Stimulated activated CD8-positive, alpha-beta memory T cell treated with anti-CD3 and anti-CD28 coated beads, Interleukin-4, amount 100 ng/mL, for 24 hours (primary cell): Measurements from ENCODE around the gene ZNRF1.
"Not testable (repeated sequence)": the region's sequence is repeated elsewhere in the genome, so short reads cannot be mapped to it uniquely, and the experiment has no call there.

Experiments used
- DNase-seq: peaks from one replicate; pipeline ENCODE4 v3.0.0-alpha.2; 2020; ENCODE audit warnings: low read depth

ZNRF1 gene

DNA sequence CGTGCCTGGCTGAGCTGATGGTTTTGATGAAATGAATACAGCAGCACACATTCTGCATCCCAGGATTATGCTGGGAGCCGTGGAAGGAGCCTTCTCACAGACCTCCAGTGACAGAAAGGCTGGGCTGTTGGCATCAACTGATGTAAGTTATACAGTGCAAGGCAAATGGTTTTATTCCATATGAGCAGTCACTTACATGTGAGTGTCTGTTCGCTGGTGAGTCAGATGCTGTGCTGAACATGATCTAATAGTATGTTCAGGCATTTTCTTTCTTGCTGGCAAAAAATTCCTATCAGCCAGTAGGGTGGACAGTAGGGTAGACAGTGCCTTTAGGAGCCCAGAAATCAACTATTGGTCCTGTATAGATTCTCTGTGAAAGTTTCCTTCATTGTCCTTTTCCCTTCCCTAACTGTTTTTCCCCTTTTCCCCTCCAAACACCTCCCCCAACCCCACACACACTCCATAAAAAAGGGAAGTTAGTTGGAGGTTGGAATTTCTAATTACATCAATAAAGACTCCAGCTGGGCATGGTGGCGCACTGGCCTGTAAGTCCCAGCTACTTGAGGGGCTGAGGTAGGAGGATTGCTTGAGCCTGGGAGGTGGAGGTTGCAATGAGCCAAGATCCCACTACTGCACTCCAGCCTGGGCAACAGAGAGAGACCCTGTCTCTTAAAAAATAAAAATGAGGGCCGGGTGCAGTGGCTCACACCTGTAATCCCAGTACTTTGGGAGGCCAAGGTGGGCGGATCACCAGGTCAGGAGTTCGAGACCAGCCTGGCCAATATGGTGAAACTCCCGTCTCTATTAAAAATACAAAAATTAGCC is 81.6 kb downstream of the ZNRF1 start:
- no peak for DNase-seq

- no peak for DNase-seq
These were observed 82.5 kb downstream of the ZNRF1 start for GRCh38 chr16:75081179-75081859.

- no peak for DNase-seq
These were observed 85.0 kb downstream of the ZNRF1 start for GRCh38 chr16:75083813-75084212.

GRCh38 chr16:75085556-75085955 is 86.7 kb downstream of the ZNRF1 start:
- DNase-seq = no peak

- no peak for DNase-seq
These were observed 87.5 kb downstream of the ZNRF1 start for GRCh38 chr16:75086281-75086680.

DNA sequence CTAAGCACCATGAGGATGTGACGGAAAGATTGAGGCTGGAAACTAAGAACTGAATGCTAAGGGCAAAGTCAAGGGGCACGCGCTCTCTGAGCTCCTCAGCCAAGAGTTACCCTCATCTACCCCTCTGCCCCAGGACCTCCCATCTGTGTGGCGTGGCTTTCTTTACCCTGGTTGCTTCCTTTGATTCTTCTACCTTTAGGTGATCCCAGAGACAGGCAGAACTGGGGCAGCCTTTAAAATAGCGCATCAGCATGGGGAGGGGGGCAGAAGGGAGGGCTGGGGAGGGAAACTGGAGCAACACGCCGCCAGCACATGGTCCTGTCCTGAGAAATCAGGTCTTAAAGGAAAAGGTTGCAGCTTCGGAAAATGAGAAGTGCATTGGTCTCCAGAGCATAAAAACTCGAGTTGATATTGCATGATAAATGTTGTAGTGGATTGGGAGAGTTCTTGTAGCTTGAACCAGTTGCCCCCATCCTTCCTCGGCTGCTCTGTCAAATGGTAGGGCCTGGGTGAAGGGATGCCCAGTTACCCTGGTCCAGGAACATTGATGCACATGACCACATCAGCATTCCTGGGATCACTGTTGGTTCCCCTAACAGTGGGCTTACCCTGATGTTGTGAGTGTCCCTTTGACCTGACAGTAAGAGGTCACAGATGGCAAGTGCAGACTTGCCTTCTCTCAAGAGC is 88.0 kb downstream of the ZNRF1 start:
- DNase-seq = no peak

- no peak for DNase-seq
These were observed 88.7 kb downstream of the ZNRF1 start for GRCh38 chr16:75087375-75087979.

- DNase-seq = no peak
These were observed 89.4 kb downstream of the ZNRF1 start for GRCh38 chr16:75088216-75088615.

- no peak for DNase-seq
These were observed 90.1 kb downstream of the ZNRF1 start for GRCh38 chr16:75088934-75089333.

DNA sequence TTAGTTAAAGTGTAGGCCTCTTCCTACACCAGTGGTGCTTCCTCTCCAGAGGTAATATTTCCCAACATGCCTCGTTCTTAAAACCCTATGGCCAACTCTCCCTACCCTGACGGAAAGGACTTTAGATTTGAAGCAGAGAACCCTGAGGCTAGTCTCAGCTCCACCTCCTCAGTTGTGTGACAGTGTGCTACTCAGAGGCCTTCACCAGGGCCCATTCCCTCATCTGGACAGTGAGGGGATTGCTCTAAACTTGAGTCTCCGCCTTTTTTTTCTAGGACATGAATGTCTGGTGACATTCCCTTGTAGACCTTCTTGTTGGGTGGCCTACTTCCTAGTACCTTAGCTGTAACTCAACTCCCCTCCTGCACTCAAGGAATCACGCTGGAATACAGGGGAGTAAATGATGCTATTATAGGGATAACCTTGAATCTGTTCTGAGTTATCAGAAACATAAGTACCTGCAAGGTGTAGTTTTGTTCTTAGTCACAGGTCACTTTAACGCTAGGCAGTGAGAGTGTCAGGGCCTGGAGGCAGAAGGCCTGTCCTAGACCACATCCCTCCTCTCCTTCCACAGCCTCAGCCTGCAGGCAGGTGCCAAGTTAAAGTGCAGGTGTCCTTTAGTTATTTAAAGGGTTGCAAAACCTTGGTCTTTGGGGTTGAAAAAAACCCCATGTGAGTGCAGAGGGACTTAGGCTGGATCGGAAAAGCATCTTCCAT is 90.8 kb downstream of the ZNRF1 start:
- DNase-seq = no peak

DNA sequence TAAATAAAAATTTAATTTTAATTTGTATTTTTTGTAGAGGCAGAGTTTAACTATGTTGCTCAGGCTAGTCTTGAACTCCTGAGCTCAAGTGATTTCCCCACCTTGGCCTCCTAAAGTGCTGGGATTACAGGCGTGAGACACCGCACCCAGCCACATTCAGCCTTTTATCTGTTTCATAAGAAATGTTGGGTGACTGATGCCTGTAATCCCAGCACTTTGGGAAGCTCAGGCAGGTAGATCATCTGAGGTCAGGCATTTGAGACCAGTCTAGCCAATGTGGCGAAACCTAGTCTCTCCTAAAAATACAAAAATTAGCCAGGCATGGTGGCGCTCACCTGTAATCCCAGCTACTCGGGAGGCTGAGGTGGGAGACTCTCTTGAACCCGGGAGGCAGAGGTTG is 92.1 kb downstream of the ZNRF1 start:
- DNase-seq = not testable (repeated sequence)

DNA sequence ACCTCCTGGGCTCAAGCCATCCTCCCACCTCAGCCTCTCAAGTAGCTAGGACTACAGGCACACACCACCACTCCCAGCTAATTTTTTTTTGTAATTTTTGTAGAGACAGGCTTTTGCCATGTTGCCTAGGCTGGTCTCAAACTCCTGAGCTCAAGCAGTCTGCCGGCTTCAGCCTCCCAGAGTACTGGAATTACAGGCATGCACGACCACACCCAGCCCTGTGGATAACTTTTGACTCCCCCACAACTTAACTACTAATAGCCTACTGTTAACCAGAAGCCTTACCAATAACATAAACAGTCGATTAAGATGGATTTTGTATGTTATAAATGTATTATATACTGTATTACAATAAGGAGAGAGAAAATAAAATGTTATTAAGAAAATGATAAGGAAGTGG is 92.8 kb downstream of the ZNRF1 start:
- DNase-seq = not testable (repeated sequence)

- no peak for DNase-seq
These were observed 94.0 kb downstream of the ZNRF1 start for GRCh38 chr16:75092777-75093176.

DNA sequence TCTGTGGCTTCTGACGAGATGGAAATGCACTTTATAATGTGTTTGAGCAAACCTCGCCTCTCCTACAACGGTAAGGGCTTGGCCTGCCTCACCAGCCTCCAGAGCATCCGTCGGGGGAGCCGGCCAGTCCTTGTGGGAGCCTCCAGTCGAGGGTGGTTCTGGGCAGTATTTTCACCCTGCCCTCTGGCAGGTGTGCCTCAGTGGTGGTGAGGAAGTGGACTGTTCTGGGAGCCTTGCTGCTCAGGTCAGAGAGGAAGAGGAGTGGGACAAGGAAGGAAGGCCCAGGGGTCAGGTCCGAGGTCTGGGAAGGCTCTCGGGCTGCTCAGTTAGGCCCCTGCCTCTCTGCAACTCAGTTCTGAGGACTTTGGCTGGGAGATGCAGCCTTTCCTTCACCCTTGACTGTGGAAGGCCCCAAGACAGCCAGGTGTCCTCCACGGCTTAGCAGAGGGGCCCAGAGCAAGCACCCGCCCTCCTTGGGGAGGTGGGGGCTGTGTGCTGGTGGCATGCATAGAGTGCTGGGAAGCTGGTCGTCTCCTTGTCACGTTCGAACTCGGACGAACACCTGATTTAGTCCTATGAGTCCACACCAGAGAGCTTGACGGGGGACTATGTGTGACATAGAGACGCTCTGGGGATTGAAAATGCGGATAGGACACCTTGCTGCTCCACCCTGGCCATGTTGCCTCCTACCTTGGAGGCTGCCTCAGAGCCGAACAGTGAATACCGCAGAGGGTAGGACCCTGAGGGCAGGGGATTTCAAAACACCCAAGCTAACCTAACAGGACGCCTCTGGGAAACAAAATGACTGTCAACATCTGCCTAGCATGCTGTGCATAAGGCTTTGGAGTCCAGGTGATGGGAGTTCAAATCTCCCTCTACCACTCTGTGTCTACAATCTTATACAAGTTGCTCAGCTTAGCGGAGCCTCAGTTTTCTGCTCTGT is 95.0 kb downstream of the ZNRF1 start:
- DNase-seq = no peak

DNA sequence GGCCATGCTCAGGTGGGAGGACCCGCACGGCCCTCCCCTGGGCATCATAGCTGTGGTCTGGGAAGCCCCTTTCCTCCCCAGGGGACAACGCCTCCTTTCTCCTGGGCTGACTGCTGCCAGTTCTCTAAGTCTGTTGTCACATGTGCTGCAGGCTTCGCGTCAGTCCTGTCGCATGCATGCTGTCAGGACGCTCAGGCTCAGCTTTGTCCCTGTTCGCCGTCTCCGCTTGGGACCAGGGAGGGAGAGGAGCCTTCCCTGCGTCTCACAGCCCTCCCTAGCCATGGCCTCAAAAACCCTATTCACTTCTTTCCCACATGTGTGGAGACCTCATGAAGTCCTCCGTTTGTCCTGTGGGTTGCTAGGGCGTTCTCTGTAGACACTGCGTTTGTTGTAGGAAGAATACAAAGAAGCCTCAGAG is 96.4 kb downstream of the ZNRF1 start:
- DNase-seq = no peak

- no peak for DNase-seq
These were observed 97.8 kb downstream of the ZNRF1 start for GRCh38 chr16:75096656-75097055.

- no peak for DNase-seq
These were observed 98.5 kb downstream of the ZNRF1 start for GRCh38 chr16:75097191-75097761.

- peak; percentile 61 for DNase-seq
These were observed 99.4 kb downstream of the ZNRF1 start for GRCh38 chr16:75097941-75098901.

DNA sequence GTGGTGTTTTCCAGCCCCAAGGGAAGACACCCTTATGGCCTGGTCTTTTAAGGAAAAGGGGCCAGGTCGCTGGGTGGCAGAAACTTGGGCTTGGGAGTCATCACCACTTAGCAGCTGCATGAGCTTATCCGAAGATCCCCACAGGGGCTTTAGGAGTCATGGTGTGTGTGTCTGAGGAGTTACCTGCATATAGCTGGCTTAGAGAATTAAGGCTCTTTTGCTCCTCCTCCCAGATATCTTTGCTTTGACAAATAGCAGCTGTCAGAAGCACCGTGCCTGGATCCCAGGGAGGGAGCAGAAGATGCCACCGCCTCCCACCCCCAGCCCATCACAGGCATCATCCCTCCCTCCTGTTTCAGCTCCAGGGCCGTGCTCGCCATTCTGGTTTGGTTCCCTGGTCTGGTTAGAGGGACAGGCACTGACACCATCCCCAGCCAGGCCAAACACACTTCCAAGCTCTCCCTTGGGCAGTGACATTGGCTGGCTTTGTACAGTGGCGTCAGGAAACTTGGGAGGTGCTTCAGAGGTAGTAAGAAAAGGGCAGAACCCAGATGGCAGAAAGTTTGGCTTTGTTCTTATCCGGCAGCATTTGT is 100.3 kb downstream of the ZNRF1 start:
- DNase-seq = no peak
